Activated B cell treated with CpG ODN at 0.5 μM for 24 hours (primary cell): ENCODE data around the gene MYO1A. TPM values are rescaled to one million over a fixed set of nuclear protein-coding genes. Genes with fewer than 3 reads are reported as not detected.
A peak's percentile ranks its signal among the peaks of the same experiment; 100 is the strongest.

ENCODE experiments used
- ATAC-seq: fragments of 200-7000 bp; cut with Tn5 transposase; one replicate; pipeline ENCODE4 v1.10.0; 2021; ENCODE audit warnings: low read depth, mild to moderate bottlenecking, moderate library complexity
- CTCF ChIA-PET: fragments of 350-600 bp; sonication (Branson Sonifier 250); formaldehyde crosslinking; loops from one replicate; lab custom pipeline; 2021; ENCODE audit warnings: antibody characterized with exemption; lab: Charles Lee
- POLR2A ChIA-PET: fragments of 350-600 bp; sonication (Branson Sonifier 250); formaldehyde crosslinking; loops from one replicate; lab custom pipeline; 2021; ENCODE audit warnings: antibody characterized with exemption; lab: Charles Lee
- DNase-seq: peaks from one replicate; pipeline ENCODE4 v3.0.0; 2022
- H3K27ac Mint-ChIP-seq: one replicate; pipeline ENCODE4 v1.8.0; 2020; ENCODE audit warnings: mixed read lengths
- H3K27me3 Mint-ChIP-seq: one replicate; pipeline ENCODE4 v1.8.0; 2021; ENCODE audit warnings: mixed read lengths
- H3K36me3 Mint-ChIP-seq: one replicate; pipeline ENCODE4 v1.8.0; 2021; ENCODE audit warnings: low read depth, mixed read lengths
- H3K4me1 Mint-ChIP-seq: one replicate; pipeline ENCODE4 v1.8.0; 2021; ENCODE audit warnings: mixed read lengths
- H3K4me3 Mint-ChIP-seq: one replicate; pipeline ENCODE4 v1.8.0; 2020; ENCODE audit warnings: mild to moderate bottlenecking, mixed read lengths
- H3K9me3 Mint-ChIP-seq: one replicate; pipeline ENCODE4 v1.8.0; 2020; ENCODE audit warnings: mixed read lengths
- intact Hi-C: fragments of 100-400 bp; cut with micrococcal nuclease; formaldehyde crosslinking; loops from one replicate; pipeline ENCODE4 v1.15.1; 2024
- total RNA-seq: library from RNA; stranded (reverse); gene quantifications from 2 replicates; pipeline ENCODE4 v1.2.3, GENCODE V29; 2022
- TF ChIP-seq, protein P1 (sequence below): fragments of 200-600 bp; IDR thresholded peaks from one replicate; pipeline ENCODE4 v1.8.0; 2022; ENCODE audit warnings: antibody characterized with exemption, mild to moderate bottlenecking

Gene MYO1A
- total RNA-seq, 1 donor from 2014 or later: 0.71 TPM

DNA sequence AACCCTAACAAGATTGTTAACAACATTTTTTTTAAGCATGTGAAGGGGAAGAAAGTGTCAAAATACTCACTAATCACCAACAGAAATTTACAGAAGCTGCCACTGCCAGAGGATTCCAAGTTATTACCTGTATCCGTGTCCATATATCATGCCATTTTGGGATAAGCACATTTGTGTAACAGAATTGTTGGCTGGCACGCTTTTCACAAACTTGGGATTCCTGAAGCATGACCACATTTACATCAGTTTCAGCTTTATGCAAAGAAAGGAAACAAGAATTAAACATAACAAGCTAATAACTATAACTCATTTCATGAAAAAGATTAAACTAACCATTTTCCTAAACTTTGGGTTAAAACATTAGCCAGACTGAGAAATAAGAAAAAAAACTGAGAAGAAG, 22.7 kb upstream of the MYO1A start:
- peaks cover 44% of the 10 kb centered on the region for H3K4me1 Mint-ChIP-seq
- no peaks in the 10 kb centered on the region for H3K27me3 Mint-ChIP-seq
- TF ChIP-seq, protein P1, sequence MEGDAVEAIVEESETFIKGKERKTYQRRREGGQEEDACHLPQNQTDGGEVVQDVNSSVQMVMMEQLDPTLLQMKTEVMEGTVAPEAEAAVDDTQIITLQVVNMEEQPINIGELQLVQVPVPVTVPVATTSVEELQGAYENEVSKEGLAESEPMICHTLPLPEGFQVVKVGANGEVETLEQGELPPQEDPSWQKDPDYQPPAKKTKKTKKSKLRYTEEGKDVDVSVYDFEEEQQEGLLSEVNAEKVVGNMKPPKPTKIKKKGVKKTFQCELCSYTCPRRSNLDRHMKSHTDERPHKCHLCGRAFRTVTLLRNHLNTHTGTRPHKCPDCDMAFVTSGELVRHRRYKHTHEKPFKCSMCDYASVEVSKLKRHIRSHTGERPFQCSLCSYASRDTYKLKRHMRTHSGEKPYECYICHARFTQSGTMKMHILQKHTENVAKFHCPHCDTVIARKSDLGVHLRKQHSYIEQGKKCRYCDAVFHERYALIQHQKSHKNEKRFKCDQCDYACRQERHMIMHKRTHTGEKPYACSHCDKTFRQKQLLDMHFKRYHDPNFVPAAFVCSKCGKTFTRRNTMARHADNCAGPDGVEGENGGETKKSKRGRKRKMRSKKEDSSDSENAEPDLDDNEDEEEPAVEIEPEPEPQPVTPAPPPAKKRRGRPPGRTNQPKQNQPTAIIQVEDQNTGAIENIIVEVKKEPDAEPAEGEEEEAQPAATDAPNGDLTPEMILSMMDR: no peak
- intact Hi-C loops: no loop called here
- peaks cover 37% of the 10 kb centered on the region for H3K36me3 Mint-ChIP-seq
- DNase-seq (no peak), ATAC-seq (no peak)
- peak overlapping the region; percentile 74 for H3K4me3 Mint-ChIP-seq
- peak overlapping the region; percentile 82 for H3K27ac Mint-ChIP-seq
- H3K9me3 Mint-ChIP-seq: no peaks in the 10 kb centered on the region
- CTCF ChIA-PET: interaction anchor here (0.6 to 15.0 kb wide), 5 partner anchors 10 to 558 kb away, joined by 3 to 368 read pairs (median 13); partner anchors contain the start of genes NAB2 and STAT6
- POLR2A ChIA-PET: interaction anchor here (0.8 to 13.8 kb wide), 3 partner anchors 22 to 44 kb away, joined by 3 to 359 read pairs (median 337); partner anchors contain the start of genes NAB2 and STAT6

DNA sequence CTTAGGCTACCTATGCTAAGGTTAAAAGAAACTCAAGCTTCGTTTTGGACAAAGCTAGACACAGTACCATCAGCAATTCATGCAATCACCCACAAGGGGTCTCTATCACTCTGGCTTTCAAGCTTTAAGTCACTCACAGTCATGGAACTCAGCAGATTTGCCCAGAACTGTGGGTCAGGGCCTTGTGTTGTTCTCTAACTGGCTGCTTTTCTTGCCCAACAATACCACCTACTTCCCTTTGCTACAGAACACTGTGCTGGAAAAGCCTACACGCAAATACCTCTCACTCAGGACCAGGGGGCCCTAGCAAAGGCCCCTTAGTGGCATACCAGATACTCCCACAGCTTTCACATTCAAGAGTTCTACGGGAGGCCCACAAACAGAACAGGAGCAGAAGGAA, 19.6 kb upstream of the MYO1A start:
- TF ChIP-seq, protein P1: peak; percentile 44
- Mint-ChIP-seq H3K4me1 (peaks cover 33% of the 10 kb centered on the region), H3K27me3 (no peaks in the 10 kb centered on the region), H3K36me3 (peaks cover 44% of the 10 kb centered on the region), H3K27ac (peak overlapping the region; percentile 79), H3K9me3 (no peaks in the 10 kb centered on the region), H3K4me3 (peak overlapping the region; percentile 17)
- ChIA-PET POLR2A (interaction anchor here (0.6 to 13.8 kb wide), 6 partner anchors 10 to 312 kb away, joined by 4 to 359 read pairs (median 10); partner anchors contain the start of genes NAB2, NEMP1 and STAT6), CTCF (interaction anchor here (0.6 to 15.0 kb wide), 29 partner anchors 9 to 441 kb away, joined by 3 to 368 read pairs (median 5); partner anchors contain the start of genes NAB2, NEMP1, STAT6 and ZBTB39)
- intact Hi-C loops: loop anchor here (1.0 to 2.0 kb wide), 6 partner anchors 9 to 173 kb away; partner anchors contain the start of gene NEMP1
- peak; percentile 16 for DNase-seq
- ATAC-seq: peak; percentile 99

DNA sequence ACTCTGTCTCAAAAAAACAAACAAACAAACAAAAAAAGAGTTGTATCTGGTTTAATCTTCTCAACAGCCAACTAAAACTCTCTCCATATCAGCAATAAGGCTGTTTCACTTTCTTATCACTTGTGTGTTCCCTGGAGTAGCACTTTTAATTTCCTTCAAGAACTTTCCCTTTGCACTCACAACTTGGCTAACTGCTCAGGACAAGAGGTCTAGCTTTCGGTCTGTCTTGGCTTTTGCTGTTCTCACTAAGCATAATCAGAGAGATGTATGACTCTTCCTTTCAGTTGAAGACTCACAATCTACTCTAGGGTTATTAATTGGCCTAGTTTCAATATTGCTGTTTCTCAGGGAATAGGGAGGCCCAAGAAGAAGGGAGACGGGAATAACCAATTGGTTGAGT, 16.3 kb upstream of the MYO1A start:
- DNase-seq (no peak), ATAC-seq (no peak)
- TF ChIP-seq, protein P1: no peak
- Mint-ChIP-seq H3K4me3 (no peak overlapping the region), H3K27me3 (no peaks in the 10 kb centered on the region), H3K27ac (no peak overlapping the region), H3K4me1 (peaks cover 39% of the 10 kb centered on the region), H3K36me3 (peaks cover 37% of the 10 kb centered on the region), H3K9me3 (no peaks in the 10 kb centered on the region)
- ChIA-PET POLR2A (interaction anchor here (1.2 to 5.9 kb wide), 4 partner anchors 12 to 62 kb away, joined by 3 to 77 read pairs (median 5); partner anchors contain the start of genes LRP1, NEMP1 and STAT6), CTCF (interaction anchor here (1.0 to 15.0 kb wide), 4 partner anchors 26 to 177 kb away, joined by 4 to 368 read pairs (median 4); partner anchors contain the start of gene STAT6)
- intact Hi-C loops: no loop called here

DNA sequence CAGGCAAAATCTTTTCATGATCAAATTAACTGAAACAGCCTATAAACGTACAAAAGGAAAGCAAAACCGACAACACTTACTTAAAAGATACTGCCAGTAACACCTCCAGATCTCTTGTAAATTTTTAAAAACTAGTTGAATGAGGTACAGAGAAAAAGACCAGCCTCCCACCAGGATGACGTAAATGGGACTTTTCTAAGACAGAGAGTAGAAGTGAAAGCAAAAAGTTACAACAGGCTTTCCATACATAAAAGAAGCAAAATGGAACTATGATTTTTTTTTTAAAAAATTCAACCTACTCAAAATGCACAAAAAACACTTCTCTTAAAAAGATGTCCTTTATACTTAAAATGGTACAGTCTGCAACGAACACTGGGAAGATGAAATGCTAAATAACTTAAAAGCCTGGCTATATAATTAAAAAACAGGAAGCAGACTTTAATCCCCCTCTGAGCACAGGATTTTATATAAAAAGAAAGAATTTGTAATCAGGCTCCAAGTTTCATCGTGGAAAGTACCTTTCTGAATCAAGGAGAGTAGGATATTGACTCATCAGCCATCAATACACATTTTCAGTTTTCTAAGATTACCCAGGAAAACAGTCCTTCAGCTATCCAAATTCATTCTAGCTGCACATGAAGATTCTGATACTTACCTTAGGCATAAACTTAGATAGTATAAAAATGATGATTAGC, 14.2 kb upstream of the MYO1A start:
- Mint-ChIP-seq H3K27me3 (no peaks in the 10 kb centered on the region), H3K4me1 (peaks cover 37% of the 10 kb centered on the region), H3K36me3 (peaks cover 35% of the 10 kb centered on the region), H3K4me3 (peak overlapping the region; percentile 83), H3K9me3 (no peaks in the 10 kb centered on the region), H3K27ac (peak overlapping the region; percentile 92)
- POLR2A ChIA-PET: interaction anchor here (1.4 to 5.9 kb wide), 5 partner anchors 15 to 47 kb away, joined by 3 to 77 read pairs (median 6); partner anchors contain the start of genes NEMP1 and STAT6
- peak; percentile 79 for ATAC-seq
- intact Hi-C loops: loop anchor here (1.0 to 2.0 kb wide), 5 partner anchors 17 to 223 kb away; no protein-coding TSS in a partner anchor
- CTCF ChIA-PET: interaction anchor here (1.0 to 15.0 kb wide), 6 partner anchors 28 to 63 kb away, joined by 3 to 368 read pairs (median 27); partner anchors contain the start of genes STAT6 and ZBTB39
- no peak for DNase-seq
- TF ChIP-seq, protein P1: no peak
